ENCODE results near the gene ATP5PD.

The ATP5PD gene

DNA sequence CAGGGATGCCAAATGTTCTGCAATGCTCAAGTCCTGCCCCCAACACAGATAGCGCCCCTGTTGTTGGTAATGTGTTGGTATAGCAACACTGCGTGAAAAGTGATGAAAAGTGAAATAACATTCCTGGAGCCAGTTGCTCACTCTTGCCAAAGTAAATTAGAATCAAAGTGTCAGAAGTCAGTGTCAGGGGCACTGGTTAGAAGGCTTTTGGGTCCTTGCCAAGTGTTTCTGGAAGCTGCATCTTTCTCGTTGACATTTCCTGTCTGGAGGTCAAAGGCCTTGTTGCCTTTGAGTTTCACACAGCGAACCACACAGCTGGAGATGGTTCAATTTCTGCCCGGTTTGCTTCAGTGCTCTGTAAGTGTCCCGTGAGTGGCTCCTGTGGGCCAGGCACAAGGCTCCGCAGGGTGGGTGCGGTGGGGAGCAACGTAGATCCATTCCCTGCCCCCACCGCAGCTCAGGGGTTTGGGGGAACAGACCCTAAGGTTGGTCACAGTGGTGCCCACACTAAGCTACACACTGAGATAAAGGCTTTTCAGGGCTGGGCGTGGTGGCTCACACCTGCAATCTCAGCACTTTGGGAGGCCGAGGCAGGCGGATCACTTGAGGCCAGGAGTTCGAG, 37.4 kb upstream of the ATP5PD start:
- H3K36me3 ChIP-seq = no peaks in the 10 kb centered on the region
- no peak for DNase-seq
- no peak overlapping the region for H3K4me3 ChIP-seq (ENCODE audit: low read depth, low read length)
- TF ChIP-seq, protein P1, sequence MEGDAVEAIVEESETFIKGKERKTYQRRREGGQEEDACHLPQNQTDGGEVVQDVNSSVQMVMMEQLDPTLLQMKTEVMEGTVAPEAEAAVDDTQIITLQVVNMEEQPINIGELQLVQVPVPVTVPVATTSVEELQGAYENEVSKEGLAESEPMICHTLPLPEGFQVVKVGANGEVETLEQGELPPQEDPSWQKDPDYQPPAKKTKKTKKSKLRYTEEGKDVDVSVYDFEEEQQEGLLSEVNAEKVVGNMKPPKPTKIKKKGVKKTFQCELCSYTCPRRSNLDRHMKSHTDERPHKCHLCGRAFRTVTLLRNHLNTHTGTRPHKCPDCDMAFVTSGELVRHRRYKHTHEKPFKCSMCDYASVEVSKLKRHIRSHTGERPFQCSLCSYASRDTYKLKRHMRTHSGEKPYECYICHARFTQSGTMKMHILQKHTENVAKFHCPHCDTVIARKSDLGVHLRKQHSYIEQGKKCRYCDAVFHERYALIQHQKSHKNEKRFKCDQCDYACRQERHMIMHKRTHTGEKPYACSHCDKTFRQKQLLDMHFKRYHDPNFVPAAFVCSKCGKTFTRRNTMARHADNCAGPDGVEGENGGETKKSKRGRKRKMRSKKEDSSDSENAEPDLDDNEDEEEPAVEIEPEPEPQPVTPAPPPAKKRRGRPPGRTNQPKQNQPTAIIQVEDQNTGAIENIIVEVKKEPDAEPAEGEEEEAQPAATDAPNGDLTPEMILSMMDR (IDR thresholded peaks at IDR 0.05; ENCODE audit: low read depth, low read length) = no peak
- peaks cover 3% of the 10 kb centered on the region for H3K4me1 ChIP-seq
- H3K9me3 ChIP-seq = no peaks in the 10 kb centered on the region
- H3K27me3 ChIP-seq = no peaks in the 10 kb centered on the region

DNA sequence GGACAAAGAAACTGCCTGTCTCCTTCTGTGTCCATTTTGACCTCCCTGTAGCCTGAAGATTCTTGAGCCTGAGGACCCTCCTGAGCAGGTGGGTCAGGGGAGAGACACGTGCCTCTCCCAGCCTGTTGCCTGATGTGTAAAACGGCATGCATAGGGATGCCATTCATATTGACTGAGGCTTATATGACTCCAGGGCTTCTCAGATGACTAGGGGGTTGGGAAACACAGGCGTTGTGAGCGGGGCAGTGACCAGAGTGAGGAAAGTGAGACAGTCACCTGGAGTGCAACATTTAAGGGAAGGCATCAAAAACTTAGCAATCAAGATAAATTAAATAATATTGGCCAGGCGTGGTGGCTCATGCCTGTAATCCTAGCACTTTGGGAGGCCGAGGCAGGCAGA, 35.9 kb upstream of the ATP5PD start:
- H3K36me3 ChIP-seq = no peaks in the 10 kb centered on the region
- no peak overlapping the region for H3K4me3 ChIP-seq (ENCODE audit: low read depth, low read length)
- no peak for DNase-seq
- TF ChIP-seq, protein P1 (IDR thresholded peaks at IDR 0.05; ENCODE audit: low read depth, low read length) = no peak
- no peaks in the 10 kb centered on the region for H3K9me3 ChIP-seq
- H3K4me1 ChIP-seq = peaks cover 11% of the 10 kb centered on the region
- H3K27me3 ChIP-seq = no peaks in the 10 kb centered on the region

DNA sequence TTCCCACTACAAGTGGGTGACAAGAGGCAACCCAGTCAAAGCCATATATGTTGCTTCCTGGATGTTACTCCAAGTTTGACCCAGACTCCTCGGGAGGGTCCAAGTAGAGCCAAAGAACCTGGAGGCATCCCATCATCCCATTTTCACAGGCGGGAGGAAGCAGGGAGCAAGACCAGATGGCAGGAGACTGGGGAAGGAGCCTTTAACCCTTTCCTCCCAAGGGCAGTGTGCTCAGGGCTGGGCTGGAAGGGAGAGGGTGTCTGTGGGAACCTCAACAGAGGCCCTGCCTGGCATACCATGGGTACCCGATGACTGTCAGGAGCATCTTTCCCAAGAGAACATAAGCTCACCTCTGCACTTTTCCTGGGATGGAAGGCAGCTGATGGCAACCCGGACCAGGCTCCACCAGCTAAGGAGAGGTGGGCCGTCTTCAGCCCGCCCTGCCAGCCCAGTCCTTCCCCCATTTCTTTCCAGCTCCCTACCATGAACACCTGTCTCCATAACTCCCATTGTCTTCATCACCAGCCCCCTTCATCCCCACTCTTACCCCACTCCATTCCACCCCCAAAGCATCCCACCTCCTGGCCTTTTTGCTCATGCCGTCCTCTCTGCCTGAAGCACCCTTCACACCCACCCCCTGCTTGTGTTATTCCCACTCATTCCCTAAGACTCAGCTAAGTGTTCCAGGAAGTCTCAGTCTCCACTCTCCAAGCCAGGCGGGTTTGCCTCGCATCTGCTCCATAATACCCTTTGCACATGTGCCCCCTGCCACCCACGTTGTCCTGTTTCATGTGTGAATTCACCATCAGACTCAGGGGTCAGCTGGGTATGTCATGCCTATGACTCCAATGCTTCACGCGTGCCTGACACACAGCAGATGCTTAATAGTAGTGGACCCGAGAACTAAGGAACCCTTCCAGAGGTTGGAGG, 35.1 kb upstream of the ATP5PD start:
- no peak for DNase-seq
- Histone ChIP-seq H3K4me1 (peaks cover 11% of the 10 kb centered on the region), H3K36me3 (no peaks in the 10 kb centered on the region), H3K9me3 (no peaks in the 10 kb centered on the region), H3K4me3 (ENCODE audit: low read depth, low read length) (no peak overlapping the region), H3K27me3 (no peaks in the 10 kb centered on the region)
- TF ChIP-seq, protein P1 (IDR thresholded peaks at IDR 0.05; ENCODE audit: low read depth, low read length) = no peak

DNA sequence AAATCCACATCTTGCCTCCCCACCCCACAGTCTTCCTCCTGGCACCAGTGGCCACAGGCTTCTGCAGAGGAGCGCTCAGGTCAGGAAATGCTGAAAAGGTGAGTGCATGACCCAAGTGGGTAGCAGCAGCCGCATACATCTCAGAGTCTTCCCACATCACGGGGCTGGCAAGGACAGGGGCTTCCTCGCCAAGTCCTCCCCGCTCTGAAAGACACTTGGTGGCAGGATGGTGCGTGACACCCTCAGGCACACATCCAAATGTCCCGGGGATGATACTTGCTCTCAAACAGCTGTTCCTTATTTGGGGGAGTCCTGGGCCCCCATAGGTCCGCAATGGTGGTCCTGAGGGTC, 32.2 kb upstream of the ATP5PD start:
- DNase-seq = no peak
- Histone ChIP-seq H3K4me3 (ENCODE audit: low read depth, low read length) (no peak overlapping the region), H3K36me3 (no peaks in the 10 kb centered on the region), H3K4me1 (peaks cover 11% of the 10 kb centered on the region), H3K27me3 (no peaks in the 10 kb centered on the region), H3K9me3 (no peaks in the 10 kb centered on the region)
- TF ChIP-seq, protein P1 (IDR thresholded peaks at IDR 0.05; ENCODE audit: low read depth, low read length) = no peak

DNA sequence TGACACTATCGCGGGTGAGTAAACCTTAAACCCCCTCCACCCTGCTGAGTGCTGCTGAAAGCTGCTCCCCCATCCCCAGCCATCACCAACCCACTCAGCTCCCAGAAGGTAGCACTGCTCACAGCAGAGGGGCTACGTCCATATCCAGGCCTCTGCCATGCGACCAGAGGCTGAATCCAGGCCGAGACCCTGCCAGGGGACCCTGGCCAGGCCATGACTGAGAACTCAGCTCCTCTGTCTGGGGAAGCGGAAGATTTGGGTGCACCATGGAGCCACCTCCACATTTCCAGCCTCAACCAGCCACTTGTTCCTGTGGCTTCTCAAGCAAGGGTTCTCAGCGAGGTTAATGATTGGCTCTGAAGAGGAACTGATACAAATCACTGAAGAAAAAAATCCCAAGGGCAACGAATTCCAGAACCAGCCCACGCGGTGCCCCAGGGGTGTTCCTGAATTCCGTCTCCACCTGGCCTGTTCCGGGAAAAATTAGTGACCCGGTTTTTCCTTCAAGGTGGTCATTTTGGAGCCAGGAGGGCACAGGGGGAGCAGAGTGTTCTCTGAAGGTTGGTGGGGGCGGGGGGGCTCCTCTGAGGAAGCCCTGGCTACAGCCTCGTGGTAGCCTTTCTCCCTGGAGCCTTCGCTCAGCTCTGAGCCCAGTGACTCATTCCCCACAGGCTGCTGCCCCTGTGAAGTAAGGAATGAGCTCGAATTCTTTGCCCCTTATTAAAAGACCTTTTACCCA, 31.7 kb upstream of the ATP5PD start:
- no peak for DNase-seq
- H3K4me1 ChIP-seq = peaks cover 11% of the 10 kb centered on the region
- H3K9me3 ChIP-seq = no peaks in the 10 kb centered on the region
- no peak overlapping the region for H3K4me3 ChIP-seq (ENCODE audit: low read depth, low read length)
- no peaks in the 10 kb centered on the region for H3K27me3 ChIP-seq
- H3K36me3 ChIP-seq = no peaks in the 10 kb centered on the region
- TF ChIP-seq, protein P1 (IDR thresholded peaks at IDR 0.05; ENCODE audit: low read depth, low read length) = no peak

Measured in BE2C (cell line).